DLD1 (cell line): ENCODE measurements around the gene BACE2.
"Not testable (repeated sequence)": the region's sequence is repeated elsewhere in the genome, so short reads cannot be mapped to it uniquely, and the experiment has no call there.

ENCODE experiments used
- in situ Hi-C: cut with HindIII; loops from 2 replicates; pipeline ENCODE4 v1.10.0; 2017; ENCODE audit warnings: low sequenced_read_pairs

The BACE2 gene

GRCh38 chr21:41260428-41260827 is 92.5 kb downstream of the BACE2 start:
- in situ Hi-C loops, result no loop called here

GRCh38 chr21:41267346-41267745 is 99.4 kb downstream of the BACE2 start:
- in situ Hi-C loops, result no loop called here

DNA sequence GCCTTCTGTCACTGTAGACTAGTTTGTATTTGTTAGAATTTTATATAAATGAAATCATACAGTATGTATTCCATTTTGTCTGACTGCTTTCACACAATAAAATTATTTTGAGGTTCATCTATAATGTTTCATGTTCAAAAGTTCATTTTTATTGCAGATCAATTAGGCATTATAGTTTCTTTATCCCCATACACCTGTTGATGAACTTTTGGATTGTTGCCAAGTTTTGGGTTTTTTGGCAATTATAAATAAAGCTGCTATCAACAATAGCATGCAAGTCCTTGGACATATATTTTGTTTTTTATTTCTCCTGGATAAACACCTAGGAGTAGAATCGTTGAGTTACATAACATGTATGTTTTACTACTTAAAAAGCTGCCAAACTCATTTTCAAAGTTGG is 101.6 kb downstream of the BACE2 start:
- in situ Hi-C loops, result no loop called here

- in situ Hi-C loops, result no loop called here
These were observed 109.2 kb downstream of the BACE2 start for GRCh38 chr21:41277196-41277595.

- in situ Hi-C loops, result no loop called here
These were observed 109.9 kb downstream of the BACE2 start for GRCh38 chr21:41277846-41278245.

GRCh38 chr21:41280115-41280919 is 112.4 kb downstream of the BACE2 start:
- in situ Hi-C loops, result no loop called here

DNA sequence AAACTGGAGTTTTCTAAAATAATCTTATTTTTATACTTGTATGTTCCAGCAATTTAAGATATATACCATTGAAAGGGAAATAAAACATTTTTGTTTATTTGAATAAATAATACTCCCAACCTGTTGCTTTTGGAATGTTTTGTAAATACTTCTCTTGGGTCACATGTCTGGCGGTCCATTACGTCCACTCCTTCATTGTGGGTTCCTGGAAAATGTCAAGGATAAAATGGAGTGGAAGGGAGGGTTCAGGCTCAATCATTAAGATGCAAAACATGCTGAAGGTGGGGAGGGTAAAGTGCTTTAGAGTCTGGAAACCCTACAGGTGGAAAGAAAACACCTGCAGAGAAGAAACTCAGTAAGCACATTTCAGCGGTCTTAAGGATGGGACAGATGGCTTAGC is 114.5 kb downstream of the BACE2 start:
- in situ Hi-C loops, result no loop called here

DNA sequence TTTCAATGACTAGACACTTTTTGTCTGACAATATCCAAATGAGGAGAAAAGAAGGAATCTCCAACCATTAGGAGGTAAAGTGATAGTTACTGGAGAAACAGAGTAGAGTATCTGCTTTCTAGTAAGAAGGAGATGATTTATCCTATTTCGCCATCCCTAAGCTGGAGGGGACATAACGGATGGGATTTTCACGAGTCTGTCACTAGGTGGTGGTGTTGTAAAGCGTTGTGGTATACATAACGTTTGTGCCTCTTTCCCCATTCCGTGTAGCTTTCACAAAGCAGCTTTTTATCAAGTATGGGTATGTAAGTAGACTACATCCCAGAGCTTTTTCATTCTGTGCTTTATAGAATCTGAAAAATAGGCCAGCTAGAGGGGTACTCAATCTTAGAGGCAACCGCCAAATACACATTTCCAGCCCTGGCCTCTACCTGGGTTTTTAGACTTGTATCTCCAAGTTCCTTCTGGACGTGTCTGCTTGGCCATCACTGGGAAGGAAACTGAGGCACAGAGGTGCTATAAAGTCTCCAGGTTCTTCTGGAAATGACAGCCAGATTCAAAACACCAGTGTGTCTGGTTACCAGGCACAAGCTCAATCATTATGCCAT is 115.4 kb downstream of the BACE2 start:
- in situ Hi-C loops, result no loop called here

- in situ Hi-C loops, result no loop called here
These were observed 121.5 kb downstream of the BACE2 start for GRCh38 chr21:41289431-41289830.

DNA sequence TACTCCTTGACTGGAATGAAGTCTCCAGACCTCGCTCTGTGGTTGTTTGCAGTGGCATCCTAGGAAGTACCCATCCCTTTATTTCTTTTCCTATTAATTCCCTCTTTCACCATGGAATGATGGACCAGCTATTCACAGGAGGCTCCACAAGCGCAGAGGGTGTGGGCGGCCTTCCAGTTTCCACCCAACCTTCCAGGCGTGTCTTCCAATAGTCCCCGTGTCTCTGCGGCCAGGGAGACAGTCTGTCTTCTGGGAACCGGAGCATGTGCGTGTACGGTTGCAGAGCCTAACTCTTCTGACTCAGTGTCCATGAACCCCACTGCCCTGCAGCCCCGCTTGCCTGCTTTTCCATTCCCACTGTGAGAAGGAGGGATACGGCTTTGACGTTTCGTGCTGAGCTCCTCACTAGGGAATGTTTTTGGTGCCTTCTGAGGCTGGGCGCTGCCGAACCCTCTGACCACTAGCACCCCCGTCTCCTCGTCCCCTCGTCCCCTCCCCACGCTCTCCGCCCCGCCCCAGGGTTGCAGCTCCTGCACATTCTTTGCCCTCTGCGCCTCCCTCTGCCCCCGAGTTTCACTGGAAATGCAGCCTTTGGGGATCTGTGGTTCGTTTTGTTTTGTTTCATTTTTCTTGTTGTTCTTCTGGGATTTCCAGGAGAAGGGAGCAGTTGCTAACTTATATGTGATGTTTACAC is 122.3 kb downstream of the BACE2 start:
- in situ Hi-C loops, result no loop called here

GRCh38 chr21:41294548-41295231 is 126.7 kb downstream of the BACE2 start:
- in situ Hi-C loops, result no loop called here

GRCh38 chr21:41295721-41296254 is 127.8 kb downstream of the BACE2 start:
- in situ Hi-C loops, result no loop called here

DNA sequence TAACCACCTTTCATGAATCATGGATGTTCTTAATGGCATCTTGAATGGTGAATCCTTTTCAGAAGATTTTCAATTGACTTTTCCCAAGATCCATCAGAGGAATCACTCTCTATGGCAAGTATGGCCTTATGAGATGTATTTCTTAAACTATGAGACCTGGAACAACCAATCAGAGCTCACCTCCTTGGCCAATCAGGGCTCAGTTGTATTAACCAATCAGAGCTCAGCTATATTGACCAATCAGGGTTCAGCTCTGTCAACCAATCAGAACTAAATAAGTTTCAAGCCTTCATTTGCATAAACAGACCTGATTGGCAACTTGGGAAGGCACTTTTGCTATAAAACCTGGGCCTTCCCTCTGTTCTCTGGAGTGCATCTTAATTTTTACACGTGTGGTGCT is 135.0 kb downstream of the BACE2 start:
- in situ Hi-C loops, result loop anchor here (10.0 kb wide), 1 partner anchor 142 kb away; no protein-coding TSS in a partner anchor

GRCh38 chr21:41304068-41304720 is 136.2 kb downstream of the BACE2 start:
- in situ Hi-C loops, result loop anchor here (10.0 kb wide), 1 partner anchor 141 kb away; no protein-coding TSS in a partner anchor

DNA sequence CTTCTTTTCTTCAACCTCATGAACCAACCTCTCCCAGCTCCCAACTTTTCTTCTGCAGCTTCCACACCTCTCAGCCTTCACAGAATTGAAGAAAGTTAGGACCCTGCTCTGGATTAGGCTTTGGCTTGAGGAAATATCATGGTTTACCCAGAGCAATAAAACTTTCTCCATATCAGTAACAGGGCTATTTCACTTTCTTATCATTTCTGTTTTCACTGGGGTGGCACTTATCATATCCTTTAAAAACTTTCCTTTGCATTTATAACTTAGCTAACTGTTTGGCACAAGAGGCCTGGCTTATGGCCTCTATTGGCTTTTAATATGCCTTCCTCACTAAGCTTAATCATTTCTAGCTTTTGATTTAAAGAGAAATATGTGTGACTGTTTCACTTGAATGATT is 139.3 kb downstream of the BACE2 start:
- in situ Hi-C loops, result loop anchor here (10.0 kb wide), 1 partner anchor 138 kb away; no protein-coding TSS in a partner anchor

- in situ Hi-C loops, result not testable (repeated sequence)
These were observed 145.6 kb downstream of the BACE2 start for GRCh38 chr21:41313285-41314164.

DNA sequence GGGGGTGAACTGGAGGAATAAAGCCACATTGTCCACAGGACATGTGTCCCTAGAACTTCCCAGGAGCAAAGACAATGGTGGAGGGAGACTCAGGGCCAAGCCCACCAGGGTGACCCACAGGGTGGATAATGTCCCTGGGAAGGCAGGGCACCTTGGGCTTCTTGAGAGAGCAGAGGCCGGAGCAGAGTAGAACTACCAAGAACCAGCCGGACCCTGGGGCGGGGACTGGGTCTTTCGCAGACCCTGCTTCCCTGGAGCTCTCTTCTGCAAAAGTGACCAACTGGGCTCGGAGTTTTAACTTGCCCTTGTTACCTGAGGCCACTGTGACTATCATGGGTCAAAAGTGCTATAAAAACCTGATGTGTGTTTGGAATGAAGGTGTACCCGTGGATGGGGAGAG is 147.8 kb downstream of the BACE2 start:
- in situ Hi-C loops, result no loop called here

- in situ Hi-C loops, result no loop called here
These were observed 148.5 kb downstream of the BACE2 start, which contains the start of gene FAM3B for GRCh38 chr21:41316200-41317062. Gene FAM3B, plus strand, starts transcription at chr21:41316801. Its CDS starts 79 bp downstream, at chr21:41316880.
